WTC11 (cell line): Measurements from ENCODE around the gene SLC24A4. TPM values are rescaled to one million over a fixed set of nuclear protein-coding genes. Genes with fewer than 3 reads are reported as not detected.

Experiments
- ATAC-seq: fragments of 200-7000 bp; cut with Tn5 transposase; 2 replicates; pipeline ENCODE4 v1.10.0; 2021; ENCODE audit warnings: mild to moderate bottlenecking, moderate library complexity
- CTCF ChIA-PET: fragments of 300-600 bp; sonication (Branson Sonifier 250); formaldehyde crosslinking; loops from one replicate; lab custom pipeline; 2021; ENCODE audit warnings: antibody characterized with exemption; lab: Charles Lee
- POLR2A ChIA-PET: fragments of 350-600 bp; sonication (Branson Sonifier 250); formaldehyde crosslinking; loops from one replicate; lab custom pipeline; 2021; ENCODE audit warnings: antibody characterized with exemption; lab: Charles Lee
- DNase-seq: peaks from one replicate; pipeline ENCODE4 v3.0.0; 2021; ENCODE audit warnings: low spot score
- H3K27ac Mint-ChIP-seq: 2 replicates; pipeline ENCODE4 v1.8.0; 2021; ENCODE audit warnings: mixed read lengths
- H3K27me3 Mint-ChIP-seq: 2 replicates; pipeline ENCODE4 v1.8.0; 2021; ENCODE audit warnings: low read depth, mild to moderate bottlenecking, moderate library complexity, mixed read lengths
- H3K36me3 Mint-ChIP-seq: 2 replicates; pipeline ENCODE4 v1.8.0; 2021; ENCODE audit warnings: mixed read lengths
- H3K4me1 Mint-ChIP-seq: 2 replicates; pipeline ENCODE4 v1.8.0; 2022; ENCODE audit warnings: mixed read lengths
- H3K4me3 Mint-ChIP-seq: 2 replicates; pipeline ENCODE4 v1.8.0; 2021; ENCODE audit warnings: mild to moderate bottlenecking, moderate library complexity, mixed read lengths
- H3K9me3 Mint-ChIP-seq: 2 replicates; pipeline ENCODE4 v1.8.0; 2021; ENCODE audit warnings: mixed read lengths
- CBFB ChIP-seq: sonication (generic); formaldehyde crosslinking; IDR thresholded peaks from 2 replicates; pipeline ENCODE4 v1.8.1; 2022; ENCODE audit warnings: mild to moderate bottlenecking, low read depth, missing genetic modification reagents
- ELF4 ChIP-seq: sonication (generic); formaldehyde crosslinking; IDR thresholded peaks from 2 replicates; pipeline ENCODE4 v1.8.1; 2022; ENCODE audit warnings: low read depth, mild to moderate bottlenecking, moderate library complexity, missing genetic modification reagents
- EMX1 ChIP-seq: fragments of 250-450 bp; sonication (Bioruptor Pico); IDR thresholded peaks from 2 replicates; pipeline ENCODE4 v1.8.0; 2021; ENCODE audit warnings: mild to moderate bottlenecking
- ESRRA ChIP-seq: sonication (generic); formaldehyde crosslinking; IDR thresholded peaks from 2 replicates; pipeline ENCODE4 v1.8.1; 2022; ENCODE audit warnings: mild to moderate bottlenecking, missing genetic modification reagents, borderline replicate concordance
- HMGA2 ChIP-seq: fragments of 250-450 bp; sonication (Bioruptor Pico); IDR thresholded peaks from 2 replicates; pipeline ENCODE4 v1.4.0; 2021; ENCODE audit warnings: mild to moderate bottlenecking, moderate library complexity
- NFATC4 ChIP-seq: fragments of 250-450 bp; sonication (Bioruptor Pico); IDR thresholded peaks from 2 replicates; pipeline ENCODE4 v1.9.0; 2021; ENCODE audit warnings: mild to moderate bottlenecking
- NFYB ChIP-seq: sonication (generic); formaldehyde crosslinking; conservative IDR thresholded peaks from 2 replicates; pipeline ENCODE4 v1.8.0; 2022; ENCODE audit warnings: low read depth, missing genetic modification reagents
- NR2C2 ChIP-seq: sonication (generic); formaldehyde crosslinking; IDR thresholded peaks from 2 replicates; pipeline ENCODE4 v1.8.0; 2022; ENCODE audit warnings: mild to moderate bottlenecking, missing genetic modification reagents
- RELA ChIP-seq: sonication (generic); formaldehyde crosslinking; IDR thresholded peaks from 2 replicates; pipeline ENCODE4 v1.8.1; 2022; ENCODE audit warnings: missing genetic modification reagents, mild to moderate bottlenecking, borderline replicate concordance
- SMAD3 ChIP-seq: sonication (generic); formaldehyde crosslinking; IDR thresholded peaks from 2 replicates; pipeline ENCODE4 v1.8.0; 2022; ENCODE audit warnings: missing genetic modification reagents, mild to moderate bottlenecking, borderline replicate concordance
- SMAD4 ChIP-seq: sonication (generic); formaldehyde crosslinking; IDR thresholded peaks from 2 replicates; pipeline ENCODE4 v1.8.0; 2022; ENCODE audit warnings: mild to moderate bottlenecking, missing genetic modification reagents
- ZNF396 ChIP-seq: fragments of 250-450 bp; sonication (Bioruptor Pico); IDR thresholded peaks from 2 replicates; pipeline ENCODE4 v1.8.0; 2021; ENCODE audit warnings: mild to moderate bottlenecking, moderate library complexity, borderline replicate concordance
- total RNA-seq: library from RNA; stranded (reverse); gene quantifications from 3 replicates; pipeline ENCODE4 v1.2.3, GENCODE V29; 2021
- TF ChIP-seq, protein P1 (sequence below): sonication (generic); formaldehyde crosslinking; IDR thresholded peaks from 2 replicates; pipeline ENCODE4 v1.8.1; 2022; ENCODE audit warnings: mild to moderate bottlenecking, missing genetic modification reagents, moderate library complexity, borderline replicate concordance
- TF ChIP-seq, protein P2 (sequence below): sonication (generic); formaldehyde crosslinking; IDR thresholded peaks from 2 replicates; pipeline ENCODE4 v1.8.1; 2023; ENCODE audit warnings: mild to moderate bottlenecking, missing genetic modification reagents
- TF ChIP-seq, protein P3 (sequence below): sonication (generic); formaldehyde crosslinking; IDR thresholded peaks from 2 replicates; pipeline ENCODE4 v1.8.0; 2023; ENCODE audit warnings: missing genetic modification reagents
- TF ChIP-seq, protein P4 (sequence below): sonication (generic); formaldehyde crosslinking; IDR thresholded peaks from 2 replicates; pipeline ENCODE4 v1.8.1; 2022; ENCODE audit warnings: mild to moderate bottlenecking, moderate library complexity, missing genetic modification reagents
- TF ChIP-seq, protein P5 (sequence below): fragments of 250-450 bp; sonication (Bioruptor Pico); IDR thresholded peaks from 2 replicates; pipeline ENCODE4 v1.9.0; 2021; ENCODE audit warnings: moderate library complexity, mild to moderate bottlenecking, inconsistent platforms, borderline replicate concordance
- TF ChIP-seq, protein P6 (sequence below): sonication (generic); formaldehyde crosslinking; conservative IDR thresholded peaks from 2 replicates; pipeline ENCODE4 v1.8.1; 2022; ENCODE audit warnings: mild to moderate bottlenecking, missing genetic modification reagents
- TF ChIP-seq, protein P7 (sequence below): fragments of 250-450 bp; sonication (Bioruptor Pico); conservative IDR thresholded peaks from 2 replicates; pipeline ENCODE4 v1.9.0; 2021; ENCODE audit warnings: mild to moderate bottlenecking
- TF ChIP-seq, protein P8 (sequence below): sonication (generic); formaldehyde crosslinking; IDR thresholded peaks from 2 replicates; pipeline ENCODE4 v1.8.1; 2023; ENCODE audit warnings: mild to moderate bottlenecking, missing genetic modification reagents, borderline replicate concordance

The SLC24A4 gene
- total RNA-seq, 1 experiment from 2014 or later: 0.90 TPM

DNA sequence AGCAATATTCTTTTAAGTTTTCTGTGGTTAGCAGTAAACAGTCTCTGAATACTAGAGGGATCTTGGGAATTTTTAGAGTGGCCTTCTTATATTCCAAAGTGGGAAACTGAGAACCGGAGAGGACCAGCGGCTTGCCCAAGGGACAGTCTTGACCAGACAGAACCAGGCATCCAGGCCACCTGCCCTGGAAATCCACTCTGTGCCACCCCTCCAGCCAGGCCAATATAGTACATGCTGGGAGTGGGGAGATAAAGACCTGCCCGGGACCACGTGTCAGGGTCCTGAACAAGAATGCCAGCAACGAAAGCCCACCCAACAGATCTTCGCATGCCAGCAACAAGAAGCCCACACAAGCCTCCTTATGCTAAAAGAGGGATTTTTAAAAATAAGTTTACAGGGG lies 141.2 kb downstream of the SLC24A4 start:
- POLR2A ChIA-PET: no interaction called here
- peaks cover 15% of the 10 kb centered on the region for H3K4me1 Mint-ChIP-seq
- H3K27me3 Mint-ChIP-seq: no peaks in the 10 kb centered on the region
- H3K4me3 Mint-ChIP-seq: no peak overlapping the region
- DNase-seq (no peak), ATAC-seq (no peak)
- no peak overlapping the region for H3K27ac Mint-ChIP-seq
- CTCF ChIA-PET: no interaction called here
- H3K9me3 Mint-ChIP-seq: peaks cover 11% of the 10 kb centered on the region
- TF ChIP-seq, protein P1, sequence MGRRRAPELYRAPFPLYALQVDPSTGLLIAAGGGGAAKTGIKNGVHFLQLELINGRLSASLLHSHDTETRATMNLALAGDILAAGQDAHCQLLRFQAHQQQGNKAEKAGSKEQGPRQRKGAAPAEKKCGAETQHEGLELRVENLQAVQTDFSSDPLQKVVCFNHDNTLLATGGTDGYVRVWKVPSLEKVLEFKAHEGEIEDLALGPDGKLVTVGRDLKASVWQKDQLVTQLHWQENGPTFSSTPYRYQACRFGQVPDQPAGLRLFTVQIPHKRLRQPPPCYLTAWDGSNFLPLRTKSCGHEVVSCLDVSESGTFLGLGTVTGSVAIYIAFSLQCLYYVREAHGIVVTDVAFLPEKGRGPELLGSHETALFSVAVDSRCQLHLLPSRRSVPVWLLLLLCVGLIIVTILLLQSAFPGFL (CRISPR knock-in tag): no peak
- TF ChIP-seq, protein P2, sequence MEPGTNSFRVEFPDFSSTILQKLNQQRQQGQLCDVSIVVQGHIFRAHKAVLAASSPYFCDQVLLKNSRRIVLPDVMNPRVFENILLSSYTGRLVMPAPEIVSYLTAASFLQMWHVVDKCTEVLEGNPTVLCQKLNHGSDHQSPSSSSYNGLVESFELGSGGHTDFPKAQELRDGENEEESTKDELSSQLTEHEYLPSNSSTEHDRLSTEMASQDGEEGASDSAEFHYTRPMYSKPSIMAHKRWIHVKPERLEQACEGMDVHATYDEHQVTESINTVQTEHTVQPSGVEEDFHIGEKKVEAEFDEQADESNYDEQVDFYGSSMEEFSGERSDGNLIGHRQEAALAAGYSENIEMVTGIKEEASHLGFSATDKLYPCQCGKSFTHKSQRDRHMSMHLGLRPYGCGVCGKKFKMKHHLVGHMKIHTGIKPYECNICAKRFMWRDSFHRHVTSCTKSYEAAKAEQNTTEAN (CRISPR knock-in tag): no peak
- TF ChIP-seq SMAD4 (CRISPR knock-in tag): no peak
- no peak for TF ChIP-seq CBFB
- no peak for TF ChIP-seq EMX1 (CRISPR knock-in tag)
- TF ChIP-seq HMGA2 (CRISPR knock-in tag): no peak
- TF ChIP-seq NFYB (CRISPR knock-in tag): no peak
- TF ChIP-seq, protein P3, sequence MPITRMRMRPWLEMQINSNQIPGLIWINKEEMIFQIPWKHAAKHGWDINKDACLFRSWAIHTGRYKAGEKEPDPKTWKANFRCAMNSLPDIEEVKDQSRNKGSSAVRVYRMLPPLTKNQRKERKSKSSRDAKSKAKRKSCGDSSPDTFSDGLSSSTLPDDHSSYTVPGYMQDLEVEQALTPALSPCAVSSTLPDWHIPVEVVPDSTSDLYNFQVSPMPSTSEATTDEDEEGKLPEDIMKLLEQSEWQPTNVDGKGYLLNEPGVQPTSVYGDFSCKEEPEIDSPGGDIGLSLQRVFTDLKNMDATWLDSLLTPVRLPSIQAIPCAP (CRISPR knock-in tag): no peak
- TF ChIP-seq ZNF396 (CRISPR knock-in tag): no peak
- TF ChIP-seq, protein P4, sequence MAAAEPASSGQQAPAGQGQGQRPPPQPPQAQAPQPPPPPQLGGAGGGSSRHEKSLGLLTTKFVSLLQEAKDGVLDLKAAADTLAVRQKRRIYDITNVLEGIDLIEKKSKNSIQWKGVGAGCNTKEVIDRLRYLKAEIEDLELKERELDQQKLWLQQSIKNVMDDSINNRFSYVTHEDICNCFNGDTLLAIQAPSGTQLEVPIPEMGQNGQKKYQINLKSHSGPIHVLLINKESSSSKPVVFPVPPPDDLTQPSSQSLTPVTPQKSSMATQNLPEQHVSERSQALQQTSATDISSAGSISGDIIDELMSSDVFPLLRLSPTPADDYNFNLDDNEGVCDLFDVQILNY: no peak
- no peak for TF ChIP-seq RELA (CRISPR knock-in tag)
- TF ChIP-seq NFATC4 (CRISPR knock-in tag): no peak
- TF ChIP-seq NR2C2: no peak
- no peaks in the 10 kb centered on the region; the same call in 1 of the 2 replicates for H3K36me3 Mint-ChIP-seq

DNA sequence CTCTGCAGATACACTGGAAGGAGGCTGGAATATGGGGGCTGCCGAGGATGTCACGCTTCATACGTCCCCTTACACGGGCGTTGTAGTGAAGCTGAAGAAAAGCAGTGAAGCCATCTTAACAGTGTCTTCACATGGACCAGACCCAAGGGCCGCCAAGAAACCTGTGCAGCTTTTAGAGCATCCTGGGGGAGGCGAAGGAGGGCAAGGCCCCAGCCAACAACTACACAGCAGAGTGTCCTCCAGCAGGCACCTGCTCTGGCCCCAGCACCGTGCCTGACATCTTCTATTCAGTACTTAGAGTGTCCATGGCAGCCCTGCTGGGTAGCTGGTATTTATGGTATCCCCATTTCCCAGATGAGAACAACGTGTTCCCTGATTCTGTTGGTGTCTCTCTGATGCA lies 141.8 kb downstream of the SLC24A4 start:
- DNase-seq (no peak), ATAC-seq (no peak)
- no peaks in the 10 kb centered on the region for H3K27me3 Mint-ChIP-seq
- H3K4me3 Mint-ChIP-seq: no peak overlapping the region
- peaks cover 15% of the 10 kb centered on the region for H3K9me3 Mint-ChIP-seq
- peaks cover 12% of the 10 kb centered on the region for H3K4me1 Mint-ChIP-seq
- TF ChIP-seq, protein P5, sequence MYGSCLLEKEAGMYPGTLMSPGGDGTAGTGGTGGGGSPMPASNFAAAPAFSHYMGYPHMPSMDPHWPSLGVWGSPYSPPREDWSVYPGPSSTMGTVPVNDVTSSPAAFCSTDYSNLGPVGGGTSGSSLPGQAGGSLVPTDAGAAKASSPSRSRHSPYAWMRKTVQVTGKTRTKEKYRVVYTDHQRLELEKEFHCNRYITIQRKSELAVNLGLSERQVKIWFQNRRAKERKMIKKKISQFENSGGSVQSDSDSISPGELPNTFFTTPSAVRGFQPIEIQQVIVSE: no peak
- TF ChIP-seq, protein P6, sequence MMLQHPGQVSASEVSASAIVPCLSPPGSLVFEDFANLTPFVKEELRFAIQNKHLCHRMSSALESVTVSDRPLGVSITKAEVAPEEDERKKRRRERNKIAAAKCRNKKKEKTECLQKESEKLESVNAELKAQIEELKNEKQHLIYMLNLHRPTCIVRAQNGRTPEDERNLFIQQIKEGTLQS (CRISPR knock-in tag): no peak
- no peak for TF ChIP-seq SMAD3 (CRISPR knock-in tag)
- TF ChIP-seq ELF4: no peak
- TF ChIP-seq, protein P7, sequence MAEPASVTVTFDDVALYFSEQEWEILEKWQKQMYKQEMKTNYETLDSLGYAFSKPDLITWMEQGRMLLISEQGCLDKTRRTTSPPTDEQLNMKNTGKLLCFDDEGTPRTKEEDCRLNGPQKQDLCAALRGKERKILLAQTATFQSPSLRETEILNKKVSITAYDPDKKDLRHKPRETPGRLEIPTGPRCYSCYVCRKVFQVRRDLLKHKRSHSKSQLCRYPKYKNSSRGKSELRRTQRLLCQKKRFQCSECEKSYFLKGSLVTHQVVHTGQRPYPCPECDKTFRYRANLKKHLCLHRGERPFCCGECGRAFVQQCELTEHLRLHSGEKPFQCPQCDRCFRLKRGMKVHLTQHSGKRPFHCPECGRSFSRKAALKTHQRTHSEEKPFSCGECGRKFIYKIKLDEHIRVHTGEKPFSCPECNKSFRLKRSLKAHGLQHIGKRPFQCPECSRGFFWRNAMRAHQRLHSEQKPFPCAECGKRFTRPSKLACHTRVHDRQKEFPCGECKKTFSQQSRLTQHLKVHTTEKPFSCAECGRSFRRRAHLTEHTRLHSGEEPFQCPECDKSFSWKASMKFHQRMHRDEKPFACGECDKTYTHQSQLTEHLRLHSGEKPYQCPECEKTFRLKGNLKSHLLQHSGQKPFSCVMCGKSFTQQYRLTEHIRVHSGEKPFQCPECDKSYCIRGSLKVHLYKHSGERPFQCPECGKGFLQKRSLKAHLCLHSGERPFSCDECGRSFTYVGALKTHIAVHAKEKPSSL (CRISPR knock-in tag): no peak
- TF ChIP-seq EMX1 (CRISPR knock-in tag): no peak
- TF ChIP-seq, protein P8, sequence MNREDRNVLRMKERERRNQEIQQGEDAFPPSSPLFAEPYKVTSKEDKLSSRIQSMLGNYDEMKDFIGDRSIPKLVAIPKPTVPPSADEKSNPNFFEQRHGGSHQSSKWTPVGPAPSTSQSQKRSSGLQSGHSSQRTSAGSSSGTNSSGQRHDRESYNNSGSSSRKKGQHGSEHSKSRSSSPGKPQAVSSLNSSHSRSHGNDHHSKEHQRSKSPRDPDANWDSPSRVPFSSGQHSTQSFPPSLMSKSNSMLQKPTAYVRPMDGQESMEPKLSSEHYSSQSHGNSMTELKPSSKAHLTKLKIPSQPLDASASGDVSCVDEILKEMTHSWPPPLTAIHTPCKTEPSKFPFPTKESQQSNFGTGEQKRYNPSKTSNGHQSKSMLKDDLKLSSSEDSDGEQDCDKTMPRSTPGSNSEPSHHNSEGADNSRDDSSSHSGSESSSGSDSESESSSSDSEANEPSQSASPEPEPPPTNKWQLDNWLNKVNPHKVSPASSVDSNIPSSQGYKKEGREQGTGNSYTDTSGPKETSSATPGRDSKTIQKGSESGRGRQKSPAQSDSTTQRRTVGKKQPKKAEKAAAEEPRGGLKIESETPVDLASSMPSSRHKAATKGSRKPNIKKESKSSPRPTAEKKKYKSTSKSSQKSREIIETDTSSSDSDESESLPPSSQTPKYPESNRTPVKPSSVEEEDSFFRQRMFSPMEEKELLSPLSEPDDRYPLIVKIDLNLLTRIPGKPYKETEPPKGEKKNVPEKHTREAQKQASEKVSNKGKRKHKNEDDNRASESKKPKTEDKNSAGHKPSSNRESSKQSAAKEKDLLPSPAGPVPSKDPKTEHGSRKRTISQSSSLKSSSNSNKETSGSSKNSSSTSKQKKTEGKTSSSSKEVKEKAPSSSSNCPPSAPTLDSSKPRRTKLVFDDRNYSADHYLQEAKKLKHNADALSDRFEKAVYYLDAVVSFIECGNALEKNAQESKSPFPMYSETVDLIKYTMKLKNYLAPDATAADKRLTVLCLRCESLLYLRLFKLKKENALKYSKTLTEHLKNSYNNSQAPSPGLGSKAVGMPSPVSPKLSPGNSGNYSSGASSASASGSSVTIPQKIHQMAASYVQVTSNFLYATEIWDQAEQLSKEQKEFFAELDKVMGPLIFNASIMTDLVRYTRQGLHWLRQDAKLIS: no peak
- no peak for TF ChIP-seq ESRRA (CRISPR knock-in tag)
- no peak for TF ChIP-seq ZNF396 (CRISPR knock-in tag)
- TF ChIP-seq CBFB: no peak
- POLR2A ChIA-PET: no interaction called here
- CTCF ChIA-PET: interaction anchor here (0.9 kb wide), 1 partner anchor 123 kb away, joined by 3 read pairs; no protein-coding TSS in a partner anchor
- no peak overlapping the region for H3K27ac Mint-ChIP-seq
- H3K36me3 Mint-ChIP-seq: peaks cover 4% of the 10 kb centered on the region; the same call in 1 of the 2 replicates
